Lower leg skin (tissue), 3 donors: ENCODE measurements around the gene RER1.

Source experiments
- POLR2A ChIP-seq, 2 donors: fragments of 450-650 bp; IDR thresholded peaks; one replicate each; pipeline ENCODE4 v1.6.1; 2016 to 2017; ENCODE audit warnings: antibody characterized with exemption in 2 of 2, mild to moderate bottlenecking in 1 of 2, moderate library complexity in 1 of 2
- TF ChIP-seq, protein P1 (sequence below), 3 donors: fragments of 450-650 bp; IDR thresholded peaks; one replicate each; pipeline ENCODE4 v1.5.1; 2016; ENCODE audit warnings: antibody characterized with exemption in 3 of 3, mild to moderate bottlenecking in 3 of 3, moderate library complexity in 2 of 3

DNA sequence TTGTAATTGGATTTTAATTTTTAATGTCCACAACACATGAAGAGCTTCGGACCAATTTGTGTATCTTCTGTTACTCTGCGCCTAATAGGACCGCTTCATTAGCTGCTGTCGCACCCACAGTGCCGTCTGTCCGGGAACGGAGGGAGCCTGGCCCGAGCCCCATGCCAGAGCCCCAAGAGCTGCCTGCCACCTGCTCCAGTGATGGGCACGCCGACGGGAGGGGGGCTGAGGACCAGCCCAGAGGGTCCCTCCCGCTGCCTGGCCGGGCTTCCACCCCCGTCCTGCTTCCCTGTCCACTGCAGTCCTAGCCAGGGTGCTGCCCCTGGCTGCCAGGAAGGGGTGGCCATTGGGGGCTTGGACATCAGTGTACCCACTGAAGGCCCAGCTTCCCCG lies 54.2 kb downstream of the RER1 start:
- TF ChIP-seq, protein P1, sequence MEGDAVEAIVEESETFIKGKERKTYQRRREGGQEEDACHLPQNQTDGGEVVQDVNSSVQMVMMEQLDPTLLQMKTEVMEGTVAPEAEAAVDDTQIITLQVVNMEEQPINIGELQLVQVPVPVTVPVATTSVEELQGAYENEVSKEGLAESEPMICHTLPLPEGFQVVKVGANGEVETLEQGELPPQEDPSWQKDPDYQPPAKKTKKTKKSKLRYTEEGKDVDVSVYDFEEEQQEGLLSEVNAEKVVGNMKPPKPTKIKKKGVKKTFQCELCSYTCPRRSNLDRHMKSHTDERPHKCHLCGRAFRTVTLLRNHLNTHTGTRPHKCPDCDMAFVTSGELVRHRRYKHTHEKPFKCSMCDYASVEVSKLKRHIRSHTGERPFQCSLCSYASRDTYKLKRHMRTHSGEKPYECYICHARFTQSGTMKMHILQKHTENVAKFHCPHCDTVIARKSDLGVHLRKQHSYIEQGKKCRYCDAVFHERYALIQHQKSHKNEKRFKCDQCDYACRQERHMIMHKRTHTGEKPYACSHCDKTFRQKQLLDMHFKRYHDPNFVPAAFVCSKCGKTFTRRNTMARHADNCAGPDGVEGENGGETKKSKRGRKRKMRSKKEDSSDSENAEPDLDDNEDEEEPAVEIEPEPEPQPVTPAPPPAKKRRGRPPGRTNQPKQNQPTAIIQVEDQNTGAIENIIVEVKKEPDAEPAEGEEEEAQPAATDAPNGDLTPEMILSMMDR (IDR thresholded peaks at IDR 0.05): no peak
- TF ChIP-seq POLR2A (IDR thresholded peaks at IDR 0.05): no peak
